ENCODE data around the gene FHIT.

FHIT gene

GRCh38 chr3:60160822-60161748, 1090.2 kb downstream of the FHIT start:
- Histone ChIP-seq H3K79me2 (ENCODE audit: low read length) (no peaks in the 10 kb centered on the region), H3K9me3 (ENCODE audit: insufficient read depth, low read length) (no peaks in the 10 kb centered on the region), H3K4me1 (ENCODE audit: low read length) (no peaks in the 10 kb centered on the region), H3K9ac (ENCODE audit: low read length) (no peak overlapping the region), H3K27me3 (ENCODE audit: low read depth, low read length) (no peaks in the 10 kb centered on the region), H2AFZ (ENCODE audit: low read depth, low read length) (no peak overlapping the region), H4K20me1 (ENCODE audit: insufficient read depth, low read length) (no peaks in the 10 kb centered on the region), H3K4me2 (ENCODE audit: low read length) (no peak overlapping the region), H3K27ac (ENCODE audit: low read length) (no peak overlapping the region), H3K36me3 (replicated peaks; ENCODE audit: low read depth, low read length) (no peaks in the 10 kb centered on the region), H3K4me3 (ENCODE audit: low read length) (no peak overlapping the region)
- TF ChIP-seq CTCF (IDR thresholded peaks at IDR 0.05; ENCODE audit: low read depth, low read length), result no peak
- no peak for TF ChIP-seq EZH2phosphoT487 (IDR thresholded peaks at IDR 0.05; ENCODE audit: low read depth)

- H3K4me3 ChIP-seq (ENCODE audit: low read length), result no peak overlapping the region
- H4K20me1 ChIP-seq (ENCODE audit: insufficient read depth, low read length), result no peaks in the 10 kb centered on the region
- no peaks in the 10 kb centered on the region for H3K27me3 ChIP-seq (ENCODE audit: low read depth, low read length)
- no peak overlapping the region for H3K27ac ChIP-seq (ENCODE audit: low read length)
- H3K79me2 ChIP-seq (ENCODE audit: low read length), result no peaks in the 10 kb centered on the region
- TF ChIP-seq CTCF (IDR thresholded peaks at IDR 0.05; ENCODE audit: low read depth, low read length) (no peak), EZH2phosphoT487 (IDR thresholded peaks at IDR 0.05; ENCODE audit: low read depth) (no peak)
- H3K9ac ChIP-seq (ENCODE audit: low read length), result no peak overlapping the region
- no peak overlapping the region for H3K4me2 ChIP-seq (ENCODE audit: low read length)
- H3K36me3 ChIP-seq (replicated peaks; ENCODE audit: low read depth, low read length), result no peaks in the 10 kb centered on the region
- H3K9me3 ChIP-seq (ENCODE audit: insufficient read depth, low read length), result no peaks in the 10 kb centered on the region
- H3K4me1 ChIP-seq (ENCODE audit: low read length), result no peaks in the 10 kb centered on the region
- H2AFZ ChIP-seq (ENCODE audit: low read depth, low read length), result no peak overlapping the region
Measured at GRCh38 chr3:60160111-60160821, 1091.0 kb downstream of the FHIT start.

- no peak overlapping the region for H3K27ac ChIP-seq (ENCODE audit: low read length)
- no peaks in the 10 kb centered on the region for H3K79me2 ChIP-seq (ENCODE audit: low read length)
- no peaks in the 10 kb centered on the region for H3K9me3 ChIP-seq (ENCODE audit: insufficient read depth, low read length)
- no peak overlapping the region for H3K4me2 ChIP-seq (ENCODE audit: low read length)
- no peaks in the 10 kb centered on the region for H3K27me3 ChIP-seq (ENCODE audit: low read depth, low read length)
- H3K9ac ChIP-seq (ENCODE audit: low read length), result no peak overlapping the region
- no peaks in the 10 kb centered on the region for H3K4me1 ChIP-seq (ENCODE audit: low read length)
- no peak overlapping the region for H2AFZ ChIP-seq (ENCODE audit: low read depth, low read length)
- H3K4me3 ChIP-seq (ENCODE audit: low read length), result no peak overlapping the region
- H3K36me3 ChIP-seq (replicated peaks; ENCODE audit: low read depth, low read length), result no peaks in the 10 kb centered on the region
- TF ChIP-seq CTCF (IDR thresholded peaks at IDR 0.05; ENCODE audit: low read depth, low read length) (no peak), EZH2phosphoT487 (IDR thresholded peaks at IDR 0.05; ENCODE audit: low read depth) (no peak)
- no peaks in the 10 kb centered on the region for H4K20me1 ChIP-seq (ENCODE audit: insufficient read depth, low read length)
Measured at GRCh38 chr3:60158035-60158434, 1093.2 kb downstream of the FHIT start.

GRCh38 chr3:60154011-60154410, 1097.2 kb downstream of the FHIT start:
- H3K27ac ChIP-seq (ENCODE audit: low read length), result no peak overlapping the region
- H3K4me2 ChIP-seq (ENCODE audit: low read length), result no peak overlapping the region
- no peaks in the 10 kb centered on the region for H3K4me1 ChIP-seq (ENCODE audit: low read length)
- no peaks in the 10 kb centered on the region for H3K9me3 ChIP-seq (ENCODE audit: insufficient read depth, low read length)
- H3K36me3 ChIP-seq (replicated peaks; ENCODE audit: low read depth, low read length), result no peaks in the 10 kb centered on the region
- no peak overlapping the region for H3K9ac ChIP-seq (ENCODE audit: low read length)
- no peak overlapping the region for H3K4me3 ChIP-seq (ENCODE audit: low read length)
- TF ChIP-seq CTCF (IDR thresholded peaks at IDR 0.05; ENCODE audit: low read depth, low read length) (no peak), EZH2phosphoT487 (IDR thresholded peaks at IDR 0.05; ENCODE audit: low read depth) (no peak)
- H3K27me3 ChIP-seq (ENCODE audit: low read depth, low read length), result 0 out of 2 replicates have a peak, but pooled peaks cover 3% of the 10 kb centered on the region
- H3K79me2 ChIP-seq (ENCODE audit: low read length), result no peaks in the 10 kb centered on the region
- no peaks in the 10 kb centered on the region for H4K20me1 ChIP-seq (ENCODE audit: insufficient read depth, low read length)
- no peak overlapping the region for H2AFZ ChIP-seq (ENCODE audit: low read depth, low read length)
